Measurements from ENCODE around the gene SEPTIN5.

SEPTIN5 gene

GRCh38 chr22:19706661-19707151 is 7.6 kb upstream of the SEPTIN5 start:
- FAIRE-seq = no peak

GRCh38 chr22:19707347-19708290 is 6.7 kb upstream of the SEPTIN5 start:
- no peak for FAIRE-seq

GRCh38 chr22:19708321-19709011 is 5.8 kb upstream of the SEPTIN5 start:
- FAIRE-seq = no peak

- FAIRE-seq = no peak
These were observed 5.1 kb upstream of the SEPTIN5 start for GRCh38 chr22:19709063-19709769.

- no peak for FAIRE-seq
These were observed 4.1 kb upstream of the SEPTIN5 start for GRCh38 chr22:19710020-19710768.

- FAIRE-seq = no peak
These were observed 3.6 kb upstream of the SEPTIN5 start for GRCh38 chr22:19710769-19711106.

- no peak for FAIRE-seq
These were observed 1.1 kb upstream of the SEPTIN5 start for GRCh38 chr22:19713245-19713644.

- no peak for FAIRE-seq
These were observed 522 bp upstream of the SEPTIN5 start for GRCh38 chr22:19713650-19714311.

- FAIRE-seq = no peak
These were observed 1.1 kb downstream of the SEPTIN5 start for GRCh38 chr22:19715188-19715930.

GRCh38 chr22:19716041-19716828 is 1.9 kb downstream of the SEPTIN5 start:
- FAIRE-seq = no peak

GRCh38 chr22:19716829-19717105 is 2.5 kb downstream of the SEPTIN5 start:
- FAIRE-seq = no peak

- no peak for FAIRE-seq
These were observed 2.9 kb downstream of the SEPTIN5 start for GRCh38 chr22:19717181-19717580.

- FAIRE-seq = no peak
These were observed 3.6 kb downstream of the SEPTIN5 start for GRCh38 chr22:19717691-19718455.

- no peak for FAIRE-seq
These were observed 4.2 kb downstream of the SEPTIN5 start for GRCh38 chr22:19718456-19719049.

GRCh38 chr22:19719050-19719482 is 4.8 kb downstream of the SEPTIN5 start:
- no peak for FAIRE-seq

- no peak for FAIRE-seq
These were observed 5.3 kb downstream of the SEPTIN5 start for GRCh38 chr22:19719488-19720021.

- FAIRE-seq = no peak
These were observed 6.0 kb downstream of the SEPTIN5 start for GRCh38 chr22:19720150-19720827.

- FAIRE-seq = no peak
These were observed 6.7 kb downstream of the SEPTIN5 start for GRCh38 chr22:19720999-19721329.

Measured in endometrium (tissue), 2 donors.